ENCODE measurements around the gene STAB1.

GRCh38 chr3:52554026-52554755 is 59.1 kb downstream of the STAB1 start:
- no peak for TF ChIP-seq CTCF (IDR thresholded peaks at IDR 0.05; ENCODE audit: insufficient read depth, low read length)
- TF ChIP-seq GABPA (IDR thresholded peaks at IDR 0.05; ENCODE audit: low read depth), result no peak
- no peak for TF ChIP-seq POLR2AphosphoS5 (IDR thresholded peaks at IDR 0.05; ENCODE audit: low read depth)

Measured in HL-60 (cell line).